Heart left ventricle (tissue), 13 donors: Measurements from ENCODE around the gene ITIH5.

Source experiments
- POLR2A ChIP-seq, 2 donors: fragments of 450-650 bp; IDR thresholded peaks; one replicate each; pipeline ENCODE4 v1.6.1; 2017; ENCODE audit warnings: antibody characterized with exemption in 2 of 2, mild to moderate bottlenecking in 2 of 2, moderate library complexity in 2 of 2
- TF ChIP-seq, protein P1 (sequence below), 12 donors: fragments of 200-600 bp; sonication (generic) in 4 of 12; IDR thresholded peaks; one replicate each; pipeline versions ENCODE4 v1.5.0 to v1.8.0; 2018 to 2022; ENCODE audit warnings: antibody characterized with exemption in 12 of 12, mild to moderate bottlenecking in 5 of 12
- donor health status: ischemic (EF 13 %, LVEDD 7.1; RV severe dilation, severe dysfunction).
- donor health status: DM: no; HTN: yes; CAD: no.
- donor health status: DM: no; HTN: no; CAD: no.
- donor health status: ischemic (EF 25% LVEDD 6.9; RV normal size, moderate dysfunction).
- donor health status: ischemic (EF 25% LVEDD 5.7; RV mildly dilated, moderate dysfunction).
- donor health status: ischemic (EF 35%, LVEDD 5.7; RV mildly dilated, moderate dysfunction).
- donor health status: nonischemic (EF 11% LVEDD 7.7; RV severe dilation, severe dysfunction).
- donor health status: DM: yes; HTN: yes; CAD: no.
- donor health status: PGD.
- donor health status: ischemic (EF 29% LVEDD 5.4; RV normal size, mild dysfunction).
- donor health status: nonischemic (EF 23%, LVEDD 6.1; RV moderate dilation, normal function).

DNA sequence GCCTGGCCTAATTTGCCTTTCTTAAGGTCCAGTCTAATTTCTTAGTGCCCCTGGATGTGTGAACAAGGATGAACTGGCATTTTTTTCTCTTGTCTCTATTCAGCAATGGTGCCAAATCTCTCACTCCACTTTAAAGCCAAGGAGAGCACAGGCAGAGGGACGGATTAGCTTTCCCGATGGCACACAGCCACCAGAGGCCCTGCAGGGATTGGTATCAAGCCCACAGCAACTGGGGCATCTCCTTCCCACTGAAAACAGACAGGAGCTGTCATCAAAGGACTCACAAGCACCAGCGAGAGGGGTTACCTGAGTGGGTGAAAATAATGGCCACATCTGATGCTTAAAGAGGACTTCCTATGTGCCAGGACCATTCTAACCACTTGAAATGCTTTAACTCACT is 83.1 kb downstream of the ITIH5 start:
- TF ChIP-seq, protein P1, sequence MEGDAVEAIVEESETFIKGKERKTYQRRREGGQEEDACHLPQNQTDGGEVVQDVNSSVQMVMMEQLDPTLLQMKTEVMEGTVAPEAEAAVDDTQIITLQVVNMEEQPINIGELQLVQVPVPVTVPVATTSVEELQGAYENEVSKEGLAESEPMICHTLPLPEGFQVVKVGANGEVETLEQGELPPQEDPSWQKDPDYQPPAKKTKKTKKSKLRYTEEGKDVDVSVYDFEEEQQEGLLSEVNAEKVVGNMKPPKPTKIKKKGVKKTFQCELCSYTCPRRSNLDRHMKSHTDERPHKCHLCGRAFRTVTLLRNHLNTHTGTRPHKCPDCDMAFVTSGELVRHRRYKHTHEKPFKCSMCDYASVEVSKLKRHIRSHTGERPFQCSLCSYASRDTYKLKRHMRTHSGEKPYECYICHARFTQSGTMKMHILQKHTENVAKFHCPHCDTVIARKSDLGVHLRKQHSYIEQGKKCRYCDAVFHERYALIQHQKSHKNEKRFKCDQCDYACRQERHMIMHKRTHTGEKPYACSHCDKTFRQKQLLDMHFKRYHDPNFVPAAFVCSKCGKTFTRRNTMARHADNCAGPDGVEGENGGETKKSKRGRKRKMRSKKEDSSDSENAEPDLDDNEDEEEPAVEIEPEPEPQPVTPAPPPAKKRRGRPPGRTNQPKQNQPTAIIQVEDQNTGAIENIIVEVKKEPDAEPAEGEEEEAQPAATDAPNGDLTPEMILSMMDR (IDR thresholded peaks at IDR 0.05) = no peak
- no peak for TF ChIP-seq POLR2A (IDR thresholded peaks at IDR 0.05)
